HCT116 (cell line): ENCODE data around the gene ETF1. TPM values are rescaled to one million over a fixed set of nuclear protein-coding genes. Genes with fewer than 3 reads are reported as not detected.
A peak's percentile ranks its signal among the peaks of the same experiment; 100 is the strongest.

Experiments
- ATAC-seq: fragments of 200-7000 bp; cut with Tn5 transposase; 2 replicates; pipeline ENCODE4 v1.9.1; 2020; ENCODE audit warnings: mild to moderate bottlenecking, moderate library complexity
- BruUV-seq: library from RNA; stranded (reverse); fragments of 400-500 nt; replicated peaks from 2 replicates; lab custom pipeline; 2021; lab: Mats Ljungman, UMichigan
- CTCF ChIA-PET: fragments of 300-600 bp; sonication (Branson Sonifier 250); formaldehyde crosslinking; loops from one replicate; lab custom pipeline; 2021; ENCODE audit warnings: antibody characterized with exemption; lab: Charles Lee
- POLR2A ChIA-PET: fragments of 300-600, 350-600 bp; sonication (Branson Sonifier 250); formaldehyde crosslinking; loops from one replicate; lab custom pipeline; 2021; ENCODE audit warnings: antibody characterized with exemption; lab: Charles Lee
- RAD21 ChIA-PET, 2 experiments: fragments of 300-600 bp; sonication (Branson Sonifier 250); formaldehyde crosslinking; loops; one replicate each; lab custom pipeline; 2023; ENCODE audit warnings: low total read pairs in 2 of 2; ENCODE audit not compliant: uncharacterized antibody in 2 of 2, unreplicated experiment in 2 of 2, low non-redundant PET in 1 of 2; lab: Charles Lee
- DNase-seq: peaks from one replicate; pipeline ENCODE4 v3.0.0-alpha.2; 2010; ENCODE audit warnings: low read depth, low spot score
- H2AFZ ChIP-seq: fragments of 200-600 bp; shearing (Covaris generic), sonication (generic); 2 replicates; pipeline ENCODE4 v1.6.1; 2017; ENCODE audit warnings: low read depth, mixed run types, mixed read lengths, antibody characterized with exemption, low read length; ENCODE audit not compliant: poor library complexity, severe bottlenecking
- H3K27ac ChIP-seq: 2 replicates; pipeline ENCODE4 v1.5.1; 2012; ENCODE audit warnings: low read depth, low read length
- H3K27me3 ChIP-seq: fragments of 200-600 bp; sonication (generic); 2 replicates; pipeline ENCODE4 v1.6.1; 2016; ENCODE audit warnings: mixed run types, low read length, mixed read lengths; ENCODE audit not compliant: insufficient read depth
- H3K36me3 ChIP-seq, 2 experiments: fragments of 200-500 bp in 1 of 2; fragments of 200-600 bp in 1 of 2; sonication (Bioruptor generic) in 1 of 2; sonication (generic) in 1 of 2; 2 replicates each; pipeline versions ENCODE4 v1.5.1 to v1.6.1; 2014 to 2016; ENCODE audit warnings: low read length in 2 of 2, inconsistent platforms in 1 of 2, mixed read lengths in 1 of 2, mixed run types in 1 of 2; ENCODE audit not compliant: insufficient read depth in 2 of 2, control insufficient read depth in 1 of 2
- H3K4me1 ChIP-seq, 2 experiments: fragments of 200-600 bp in 1 of 2; sonication (generic) in 1 of 2; 2 replicates each; pipeline versions ENCODE4 v1.5.1 to v1.6.1; 2012 to 2017; ENCODE audit warnings: low read length in 2 of 2, inconsistent platforms in 1 of 2, mild to moderate bottlenecking in 1 of 2, mixed read lengths in 1 of 2, mixed run types in 1 of 2, moderate library complexity in 1 of 2; ENCODE audit not compliant: insufficient read depth in 2 of 2, control insufficient read depth in 1 of 2
- H3K4me2 ChIP-seq: fragments of 200-600 bp; sonication (generic); 2 replicates; pipeline ENCODE4 v1.6.1; 2017; ENCODE audit warnings: mixed run types, low read length, mixed read lengths
- H3K4me3 ChIP-seq, 2 experiments: fragments of 200-600 bp in 1 of 2; sonication (generic) in 1 of 2; replicated peaks in 1 of 2; 2 replicates each; pipeline ENCODE4 v1.5.1; 2011 to 2016; ENCODE audit warnings: low read length in 2 of 2, control low read depth in 1 of 2, low read depth in 1 of 2, mild to moderate bottlenecking in 1 of 2, mixed read lengths in 1 of 2, mixed run types in 1 of 2
- H3K79me2 ChIP-seq: fragments of 200-600 bp; sonication (generic); 2 replicates; pipeline ENCODE4 v1.6.1; 2017; ENCODE audit warnings: mild to moderate bottlenecking, mixed run types, low read length, moderate library complexity, mixed read lengths; ENCODE audit not compliant: insufficient read depth
- H3K9ac ChIP-seq: fragments of 200-600 bp; sonication (generic); 2 replicates; pipeline ENCODE4 v1.6.1; 2016; ENCODE audit warnings: low read length, mixed read lengths
- H3K9me2 ChIP-seq: fragments of 200-600 bp; sonication (generic), shearing (Covaris generic); 2 replicates; pipeline ENCODE4 v1.6.1; 2017; ENCODE audit warnings: mixed run types, mild to moderate bottlenecking, moderate library complexity; ENCODE audit not compliant: insufficient read depth
- H3K9me3 ChIP-seq, 2 experiments: fragments of 200-500 bp in 1 of 2; fragments of 200-600 bp in 1 of 2; sonication (Bioruptor generic) in 1 of 2; sonication (generic) in 1 of 2; 2 replicates each; pipeline ENCODE4 v1.6.1; 2014 to 2017; ENCODE audit warnings: low read length in 2 of 2, mixed read lengths in 2 of 2, inconsistent platforms in 1 of 2, low read depth in 1 of 2, mild to moderate bottlenecking in 1 of 2, mixed run types in 1 of 2, moderate library complexity in 1 of 2; ENCODE audit not compliant: control insufficient read depth in 1 of 2, insufficient read depth in 1 of 2
- H4K20me1 ChIP-seq: fragments of 200-600 bp; sonication (generic), shearing (Covaris generic); 2 replicates; pipeline ENCODE4 v1.6.1; 2017; ENCODE audit warnings: mixed run types, mild to moderate bottlenecking, moderate library complexity; ENCODE audit not compliant: insufficient read depth
- CEBPB ChIP-seq: IDR thresholded peaks from 2 replicates; pipeline ENCODE4 v1.6.1; 2012; ENCODE audit warnings: low read depth
- FOSL1 ChIP-seq: IDR thresholded peaks from 2 replicates; pipeline ENCODE4 v1.6.1; 2012; ENCODE audit warnings: low read depth
- POLR2A ChIP-seq: IDR thresholded peaks from 2 replicates; pipeline ENCODE4 v1.7.0; 2011; ENCODE audit warnings: borderline replicate concordance; ENCODE audit not compliant: insufficient read depth, insufficient read length; ENCODE audit errors: extremely low read depth
- POLR2AphosphoS5 ChIP-seq: IDR thresholded peaks from 2 replicates; pipeline ENCODE4 v1.6.1; 2011; ENCODE audit warnings: mild to moderate bottlenecking, low read depth, low read length, moderate library complexity
- YY1 ChIP-seq: IDR thresholded peaks from 2 replicates; pipeline ENCODE4 v1.6.1; 2011; ENCODE audit warnings: low read length, low read depth, moderate library complexity, mild to moderate bottlenecking; ENCODE audit not compliant: insufficient replicate concordance; ENCODE audit errors: extremely low read depth
- ZFX ChIP-seq: fragments of 450-650 bp; IDR thresholded peaks from 2 replicates; pipeline ENCODE4 v1.6.1; 2017
- ZNF274 ChIP-seq: fragments of 200-500 bp; sonication (Bioruptor generic); IDR thresholded peaks from 2 replicates; pipeline ENCODE4 v1.6.1; 2014; ENCODE audit warnings: mild to moderate bottlenecking, low read depth, low read length, inconsistent platforms
- intact Hi-C: fragments of 100-400 bp; cut with micrococcal nuclease; formaldehyde crosslinking; loops from 2 replicates; pipeline ENCODE4 v1.10.0; 2022
- total RNA-seq: library from RNA; stranded (reverse); gene quantifications from one replicate; pipeline ENCODE4 v1.2.1, GENCODE V29; 2021; ENCODE audit not compliant: unreplicated experiment
- TF ChIP-seq, protein P1 (sequence below): IDR thresholded peaks from 2 replicates; pipeline ENCODE4 v1.6.1; 2012
- TF ChIP-seq, protein P2 (sequence below), 3 experiments: fragments of 200-600 bp in 1 of 3; sonication (generic) in 1 of 3; IDR thresholded peaks in 2 of 3; conservative IDR thresholded peaks in 1 of 3; 2 replicates each; pipeline ENCODE4 v1.5.1; 2012 to 2017; ENCODE audit warnings: low read depth in 2 of 3, low read length in 2 of 3, antibody characterized with exemption in 1 of 3, borderline replicate concordance in 1 of 3, control low read depth in 1 of 3, mild to moderate bottlenecking in 1 of 3, mixed read lengths in 1 of 3, mixed run types in 1 of 3, moderate library complexity in 1 of 3; ENCODE audit not compliant: insufficient read depth in 1 of 3

Gene ETF1
- total RNA-seq, 1 experiment from 2014 or later, result 178 TPM

DNA sequence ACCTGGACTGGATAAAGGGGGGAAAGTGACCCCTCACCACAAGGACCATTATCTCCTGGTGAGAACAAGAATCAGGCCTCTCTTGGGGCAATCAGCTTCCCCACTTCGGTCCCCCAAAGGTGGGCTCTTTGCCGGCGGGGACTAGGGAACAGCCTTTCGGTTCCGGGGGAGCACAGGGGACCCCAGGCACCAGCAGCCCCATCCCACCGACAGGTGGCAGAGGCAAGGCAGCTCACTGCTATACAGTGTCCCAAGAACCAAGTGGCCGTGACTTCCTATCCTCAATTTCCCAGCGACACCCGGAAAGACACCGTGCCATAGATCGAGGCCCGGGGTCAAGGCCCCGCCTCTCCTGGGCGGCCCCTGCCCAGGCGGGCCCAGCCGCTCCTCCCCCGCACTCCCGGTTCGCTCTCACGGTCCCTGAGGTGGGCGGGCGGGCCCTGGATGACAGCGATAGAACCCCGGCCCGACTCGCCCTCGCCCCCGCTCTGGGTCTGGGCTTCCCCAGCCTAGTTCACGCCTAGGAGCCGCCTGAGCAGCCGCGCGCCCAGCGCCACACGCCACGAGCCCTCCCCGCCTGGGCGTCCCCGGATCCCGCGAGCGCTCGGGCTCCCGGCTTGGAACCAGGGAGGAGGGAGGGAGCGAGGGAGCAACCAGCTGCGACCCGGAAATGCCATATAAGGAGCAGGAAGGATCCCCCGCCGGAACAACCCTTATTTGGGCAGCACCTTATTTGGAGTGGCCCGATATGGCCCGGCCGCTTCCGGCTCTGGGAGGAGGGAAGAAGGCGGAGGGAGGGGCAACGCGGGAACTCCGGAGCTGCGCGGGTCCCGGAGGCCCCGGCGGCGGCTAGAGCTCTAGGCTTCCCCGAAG, 78.4 kb downstream of the ETF1 start:
- Histone ChIP-seq H3K27ac (peak overlapping the region; percentile 88), H3K36me3 (peaks cover 4 to 22% of the 10 kb centered on the region in 2 experiments), H3K4me2 (peak overlapping the region; percentile 100), H3K4me3 (peak overlapping the region; percentile 53 to 82), H3K9me3 (no peaks in the 10 kb centered on the region), H2AFZ (peak overlapping the region; percentile 77), H3K79me2 (peaks cover 31% of the 10 kb centered on the region), H3K9me2 (no peaks in the 10 kb centered on the region), H4K20me1 (no peaks in the 10 kb centered on the region; the same call in 1 of the 2 replicates), H3K27me3 (no peaks in the 10 kb centered on the region), H3K9ac (peak overlapping the region; percentile 93), H3K4me1 (peaks cover 0 to 40% of the 10 kb centered on the region in 2 experiments; a peak in 3 of 4 replicates)
- peak; percentile 98 for DNase-seq
- RAD21 ChIA-PET, result interaction anchor here in 1 of 2 experiments (1.1 kb wide), 1 partner anchor 71 kb away, joined by 3 read pairs; no protein-coding TSS in a partner anchor
- ATAC-seq, result peak; percentile 78
- CTCF ChIA-PET, result interaction anchor here (1.0 to 3.4 kb wide), 6 partner anchors 10 to 286 kb away, joined by 3 to 48 read pairs (median 6); partner anchors contain the start of genes BRD8, ETF1 and KIF20A
- TF ChIP-seq POLR2AphosphoS5 (peak; percentile 79), ZFX (peak; percentile 25; the same call in 1 of the 2 replicates), POLR2A (peak; percentile 28), CEBPB (no peak), ZNF274 (no peak), FOSL1 (no peak), YY1 (no peak)
- TF ChIP-seq, protein P1, sequence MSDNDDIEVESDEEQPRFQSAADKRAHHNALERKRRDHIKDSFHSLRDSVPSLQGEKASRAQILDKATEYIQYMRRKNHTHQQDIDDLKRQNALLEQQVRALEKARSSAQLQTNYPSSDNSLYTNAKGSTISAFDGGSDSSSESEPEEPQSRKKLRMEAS, result no peak
- TF ChIP-seq, protein P2, sequence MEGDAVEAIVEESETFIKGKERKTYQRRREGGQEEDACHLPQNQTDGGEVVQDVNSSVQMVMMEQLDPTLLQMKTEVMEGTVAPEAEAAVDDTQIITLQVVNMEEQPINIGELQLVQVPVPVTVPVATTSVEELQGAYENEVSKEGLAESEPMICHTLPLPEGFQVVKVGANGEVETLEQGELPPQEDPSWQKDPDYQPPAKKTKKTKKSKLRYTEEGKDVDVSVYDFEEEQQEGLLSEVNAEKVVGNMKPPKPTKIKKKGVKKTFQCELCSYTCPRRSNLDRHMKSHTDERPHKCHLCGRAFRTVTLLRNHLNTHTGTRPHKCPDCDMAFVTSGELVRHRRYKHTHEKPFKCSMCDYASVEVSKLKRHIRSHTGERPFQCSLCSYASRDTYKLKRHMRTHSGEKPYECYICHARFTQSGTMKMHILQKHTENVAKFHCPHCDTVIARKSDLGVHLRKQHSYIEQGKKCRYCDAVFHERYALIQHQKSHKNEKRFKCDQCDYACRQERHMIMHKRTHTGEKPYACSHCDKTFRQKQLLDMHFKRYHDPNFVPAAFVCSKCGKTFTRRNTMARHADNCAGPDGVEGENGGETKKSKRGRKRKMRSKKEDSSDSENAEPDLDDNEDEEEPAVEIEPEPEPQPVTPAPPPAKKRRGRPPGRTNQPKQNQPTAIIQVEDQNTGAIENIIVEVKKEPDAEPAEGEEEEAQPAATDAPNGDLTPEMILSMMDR (IDR thresholded peaks at IDR 0.05 in 2 of 3, conservative IDR thresholded peaks at IDR 0.05 in 1 of 3; ENCODE audit: borderline replicate concordance in 1 of 3, insufficient read depth in 1 of 3, low read depth in 2 of 3, low read length in 2 of 3), result peak in 1 of 3 experiments; percentile 17; a peak in 2 of 6 replicates
- BruUV-seq, result no TSS peak
- POLR2A ChIA-PET, result interaction anchor here (1.0 to 3.1 kb wide), 13 partner anchors 11 to 111 kb away, joined by 3 to 16 read pairs (median 5); partner anchors contain the start of genes ETF1 and HSPA9
- intact Hi-C loops, result loop anchor here (1.0 kb wide), 1 partner anchor 79 kb away; the partner anchor contains the start of gene ETF1
